Duodenal mucosa (tissue), 2 donors: ENCODE results near the gene KRTAP10-11.

Source experiments
- H3K27ac ChIP-seq: one replicate; pipeline ENCODE4 v1.7.0; 2013; ENCODE audit warnings: low read depth, low read length
- H3K27me3 ChIP-seq, 2 donors: one replicate each; pipeline ENCODE4 v1.7.0; 2013; ENCODE audit warnings: low read length in 2 of 2, control low read depth in 1 of 2; ENCODE audit not compliant: insufficient read depth in 2 of 2, control insufficient read depth in 1 of 2
- H3K36me3 ChIP-seq, 2 donors: one replicate each; pipeline ENCODE4 v1.7.0; 2013; ENCODE audit warnings: low read length in 2 of 2, control low read depth in 1 of 2; ENCODE audit not compliant: insufficient read depth in 2 of 2, control insufficient read depth in 1 of 2
- H3K4me1 ChIP-seq, 2 donors: one replicate each; pipeline ENCODE4 v1.7.0; 2013; ENCODE audit warnings: low read length in 2 of 2, control low read depth in 1 of 2; ENCODE audit not compliant: insufficient read depth in 2 of 2, control insufficient read depth in 1 of 2
- H3K4me3 ChIP-seq, 2 donors: one replicate each; pipeline ENCODE4 v1.7.0; 2013; ENCODE audit warnings: low read length in 2 of 2, low read depth in 1 of 2
- H3K9ac ChIP-seq, 2 donors: one replicate each; pipeline ENCODE4 v1.7.0; 2013; ENCODE audit warnings: low read length in 2 of 2, low read depth in 1 of 2
- H3K9me3 ChIP-seq, 2 donors: one replicate each; pipeline ENCODE4 v1.7.0; 2013; ENCODE audit warnings: low read length in 2 of 2, control low read depth in 1 of 2; ENCODE audit not compliant: control insufficient read depth in 1 of 2

KRTAP10-11 gene

GRCh38 chr21:44615466-44615865 lies 30.7 kb upstream of the KRTAP10-11 start:
- Histone ChIP-seq H3K4me3 (no peak overlapping the region), H3K9me3 (peaks cover 3% of the 10 kb centered on the region in 2 donors), H3K9ac (no peak overlapping the region), H3K36me3 (no peaks in the 10 kb centered on the region), H3K27me3 (no peaks in the 10 kb centered on the region), H3K27ac (no peak overlapping the region), H3K4me1 (peaks cover 0 to 11% of the 10 kb centered on the region in 2 donors)

- no peak overlapping the region for H3K9ac ChIP-seq
- H3K4me1 ChIP-seq = peaks cover 0 to 11% of the 10 kb centered on the region in 2 donors
- no peak overlapping the region for H3K4me3 ChIP-seq
- no peaks in the 10 kb centered on the region for H3K36me3 ChIP-seq
- H3K27ac ChIP-seq = no peak overlapping the region
- H3K9me3 ChIP-seq = peaks cover 0 to 2% of the 10 kb centered on the region in 2 donors
- H3K27me3 ChIP-seq = no peaks in the 10 kb centered on the region
Observed at GRCh38 chr21:44615911-44616590, 30.2 kb upstream of the KRTAP10-11 start.

GRCh38 chr21:44616591-44616926 lies 29.7 kb upstream of the KRTAP10-11 start:
- Histone ChIP-seq H3K9me3 (no peaks in the 10 kb centered on the region), H3K27ac (no peak overlapping the region), H3K36me3 (no peaks in the 10 kb centered on the region), H3K4me1 (peaks cover 0 to 11% of the 10 kb centered on the region in 2 donors), H3K4me3 (no peak overlapping the region), H3K9ac (no peak overlapping the region), H3K27me3 (no peaks in the 10 kb centered on the region)

GRCh38 chr21:44617071-44617501 lies 29.1 kb upstream of the KRTAP10-11 start:
- Histone ChIP-seq H3K27me3 (no peaks in the 10 kb centered on the region), H3K4me3 (no peak overlapping the region)

GRCh38 chr21:44618504-44618903 lies 27.7 kb upstream of the KRTAP10-11 start:
- Histone ChIP-seq H3K9ac (no peak overlapping the region), H3K36me3 (no peaks in the 10 kb centered on the region), H3K9me3 (peaks cover 5 to 7% of the 10 kb centered on the region in 2 donors), H3K4me1 (peaks cover 0 to 11% of the 10 kb centered on the region in 2 donors), H3K27ac (no peak overlapping the region), H3K4me3 (no peak overlapping the region), H3K27me3 (no peaks in the 10 kb centered on the region)

More at GRCh38 chr21:44617071-44617501, 29.1 kb upstream of the KRTAP10-11 start:
- peaks cover 0 to 11% of the 10 kb centered on the region in 2 donors for H3K4me1 ChIP-seq
- H3K9me3 ChIP-seq = no peaks in the 10 kb centered on the region
- H3K9ac ChIP-seq = no peak overlapping the region
- H3K27ac ChIP-seq = no peak overlapping the region
- no peaks in the 10 kb centered on the region for H3K36me3 ChIP-seq

- H3K27me3 ChIP-seq = no peaks in the 10 kb centered on the region
- no peak overlapping the region for H3K27ac ChIP-seq
- no peak overlapping the region for H3K4me3 ChIP-seq
- H3K4me1 ChIP-seq = peaks cover 0 to 11% of the 10 kb centered on the region in 2 donors
- H3K36me3 ChIP-seq = no peaks in the 10 kb centered on the region
- H3K9ac ChIP-seq = no peak overlapping the region
- peaks cover 9% of the 10 kb centered on the region in 2 donors for H3K9me3 ChIP-seq
Observed at GRCh38 chr21:44618909-44619308, 27.3 kb upstream of the KRTAP10-11 start.

- no peak overlapping the region for H3K4me3 ChIP-seq
- no peak overlapping the region for H3K9ac ChIP-seq
- no peaks in the 10 kb centered on the region for H3K27me3 ChIP-seq
- no peaks in the 10 kb centered on the region for H3K36me3 ChIP-seq
- H3K9me3 ChIP-seq = peaks cover 11 to 15% of the 10 kb centered on the region in 2 donors
- H3K4me1 ChIP-seq = peaks cover 0 to 11% of the 10 kb centered on the region in 2 donors
- no peak overlapping the region for H3K27ac ChIP-seq
Observed at GRCh38 chr21:44619886-44620285, 26.3 kb upstream of the KRTAP10-11 start.

GRCh38 chr21:44623575-44623974 lies 22.6 kb upstream of the KRTAP10-11 start:
- H3K36me3 ChIP-seq = no peaks in the 10 kb centered on the region
- peaks cover 0 to 8% of the 10 kb centered on the region in 2 donors for H3K4me1 ChIP-seq
- no peaks in the 10 kb centered on the region for H3K27me3 ChIP-seq
- H3K9ac ChIP-seq = no peak overlapping the region
- no peak overlapping the region for H3K4me3 ChIP-seq
- peaks cover 11 to 15% of the 10 kb centered on the region in 2 donors for H3K9me3 ChIP-seq
- H3K27ac ChIP-seq = no peak overlapping the region

- Histone ChIP-seq H3K36me3 (no peaks in the 10 kb centered on the region), H3K9me3 (peaks cover 11 to 15% of the 10 kb centered on the region in 2 donors), H3K27ac (no peak overlapping the region), H3K9ac (no peak overlapping the region), H3K4me1 (no peaks in the 10 kb centered on the region), H3K27me3 (peaks cover 0 to 5% of the 10 kb centered on the region in 2 donors), H3K4me3 (no peak overlapping the region)
Observed at GRCh38 chr21:44625756-44626155, 20.5 kb upstream of the KRTAP10-11 start.

- Histone ChIP-seq H3K4me3 (no peak overlapping the region), H3K4me1 (no peaks in the 10 kb centered on the region), H3K27ac (no peak overlapping the region), H3K27me3 (peaks cover 0 to 5% of the 10 kb centered on the region in 2 donors), H3K9me3 (peaks cover 11 to 15% of the 10 kb centered on the region in 2 donors), H3K9ac (no peak overlapping the region), H3K36me3 (no peaks in the 10 kb centered on the region)
Observed at GRCh38 chr21:44626262-44626661, 20.0 kb upstream of the KRTAP10-11 start.
